Heart right ventricle (tissue), 16 donors: ENCODE data around the gene SEPTIN12. TPM values are rescaled to one million over a fixed set of nuclear protein-coding genes. Genes with fewer than 3 reads are reported as not detected.

Source experiments
- ATAC-seq, 8 donors: fragments of 200-7000 bp; cut with Tn5 transposase; one replicate each; pipeline ENCODE4 v1.9.1; 2020; ENCODE audit warnings: mild to moderate bottlenecking in 8 of 8, moderate library complexity in 8 of 8, moderate number of reproducible peaks in 1 of 8
- DNase-seq, 2 donors: peaks; one replicate each; pipeline ENCODE4 v3.0.0-alpha.2; 2020
- H3K27ac ChIP-seq, 10 donors: fragments of 200-600 bp; sonication (generic) in 2 of 10; one replicate each; pipeline versions ENCODE4 v1.5.0 to v1.8.0; 2020 to 2022; ENCODE audit warnings: mild to moderate bottlenecking in 3 of 10
- H3K27me3 ChIP-seq, 7 donors: fragments of 200-600 bp; one replicate each; pipeline ENCODE4 v1.8.0; 2021 to 2022; ENCODE audit warnings: mild to moderate bottlenecking in 2 of 7
- H3K36me3 ChIP-seq, 9 donors: fragments of 200-600 bp; sonication (generic) in 1 of 9; one replicate each; pipeline versions ENCODE4 v1.5.0 to v1.8.0; 2020 to 2022; ENCODE audit warnings: mild to moderate bottlenecking in 2 of 9
- H3K4me1 ChIP-seq, 9 donors: fragments of 200-600 bp; sonication (generic) in 1 of 9; one replicate each; pipeline versions ENCODE4 v1.5.0 to v1.8.0; 2020 to 2022; ENCODE audit warnings: mild to moderate bottlenecking in 4 of 9
- H3K4me3 ChIP-seq, 10 donors: fragments of 200-600 bp; sonication (generic) in 2 of 10; one replicate each; pipeline versions ENCODE4 v1.5.0 to v1.8.0; 2020 to 2022; ENCODE audit warnings: mild to moderate bottlenecking in 7 of 10, moderate library complexity in 2 of 10
- H3K9me3 ChIP-seq, 11 donors: fragments of 200-600 bp in 10 of 11; sonication (generic) in 2 of 11; one replicate each; pipeline versions ENCODE4 v1.5.0 to v1.8.0; 2013 to 2022; ENCODE audit warnings: mild to moderate bottlenecking in 2 of 11, control low read depth in 1 of 11, moderate library complexity in 1 of 11
- CTCF ChIP-seq, 9 donors: fragments of 200-600 bp; sonication (generic) in 2 of 9; IDR thresholded peaks; one replicate each; pipeline versions ENCODE4 v1.5.0 to v1.8.0; 2021 to 2022; ENCODE audit warnings: antibody characterized with exemption in 9 of 9, mild to moderate bottlenecking in 5 of 9, moderate library complexity in 1 of 9
- WGBS, 2 donors: extraction: QIAGEN DNeasy Blood & Tissue Kit; methylation state at CpG; one replicate each; pipeline ENCODE4 v1.1.7; 2013; ENCODE audit warnings: inconsistent platforms in 1 of 2; 5-methylcytosine and 5-hydroxymethylcytosine counted together
- intact Hi-C, 10 donors: fragments of 100-400 bp; cut with DNase I; formaldehyde crosslinking; loops; one replicate each; pipeline versions ENCODE4 v1.11.1 to v1.14.2; 2022
- polyA plus RNA-seq, 2 donors: library from polyadenylated mRNA; stranded (reverse); fragments of 200-250 nt; gene quantifications; one replicate each; pipeline ENCODE4 v1.2.3, GENCODE V29; 2013
- total RNA-seq, 10 donors: library from RNA; stranded (reverse); fragmentation: NEBNext Ultra II Directional in 3 of 10; extraction: Animal tissue kit (Norgen Biotek cat#: 25700) in 3 of 10; gene quantifications; one replicate each; pipeline versions ENCODE4 v1.2.1 to v1.2.4, GENCODE V29; 2021 to 2023
- donor health status: Arrhythmogenic right ventricular cardiomyopathy.
- donor health status: ischemic (EF 13 %, LVEDD 7.1; RV severe dilation, severe dysfunction).
- donor health status: healthy with polysubstance abuse.
- donor health status: DM: no; HTN: yes; CAD: no.
- donor health status: DM: no; HTN: no; CAD: no.
- donor health status: ischemic (EF 25% LVEDD 6.9; RV normal size, moderate dysfunction).
- donor health status: ischemic (EF 25% LVEDD 5.7; RV mildly dilated, moderate dysfunction).
- donor health status: healthy.
- donor health status: DM: yes; HTN: yes; CAD: no.
- donor health status: Ischemic cardiomyopathy.
- donor health status: ischemic (EF 35%, LVEDD 5.7; RV mildly dilated, moderate dysfunction).
- donor health status: nonischemic (EF 11% LVEDD 7.7; RV severe dilation, severe dysfunction).
- donor health status: DM: yes; HTN: yes; CAD: no.
- donor health status: PGD.
- donor health status: ischemic (EF 29% LVEDD 5.4; RV normal size, mild dysfunction).
- donor health status: nonischemic (EF 23%, LVEDD 6.1; RV moderate dilation, normal function).

SEPTIN12 gene
- total and polyA plus RNA-seq, 12 donors, result 1.3 TPM; not detected in 11

- ATAC-seq, result no peak
- Histone ChIP-seq H3K36me3 (peaks cover 0 to 62% (median 37%) of the 10 kb centered on the region in 9 donors), H3K4me3 (peak overlapping the region in 9 of 10 donors; percentile 64 to 95 (median 87)), H3K27ac (peak overlapping the region in 9 of 10 donors; percentile 79 to 96 (median 93)), H3K4me1 (peaks cover 0 to 51% (median 29%) of the 10 kb centered on the region in 9 donors), H3K9me3 (no peaks in the 10 kb centered on the region), H3K27me3 (no peaks in the 10 kb centered on the region)
- 57 to 62% methylated on average over 8 of the region's 8 CpGs for WGBS, 2 donors
- TF ChIP-seq CTCF (IDR thresholded peaks at IDR 0.05), result no peak
- no peak for DNase-seq
- intact Hi-C loops, result loop anchor here in 5 of 10 donors (2.0 to 10.0 kb wide), 5 partner anchors 36 to 154 kb away; partner anchors contain the start of genes GLYR1 (in 3 of the 5), UBN1 (in 3 of the 5), ZNF500 (in 3 of the 5) and SEC14L5 (in 1 of the 5)
These were observed 15.3 kb upstream of the SEPTIN12 start for GRCh38 chr16:4803401-4803844.

GRCh38 chr16:4802659-4803287, 14.6 kb upstream of the SEPTIN12 start:
- no peaks in the 10 kb centered on the region for H3K9me3 ChIP-seq
- intact Hi-C loops, result loop anchor here in 5 of 10 donors (2.0 to 10.0 kb wide), 5 partner anchors 35 to 155 kb away; partner anchors contain the start of genes GLYR1 (in 3 of the 5), UBN1 (in 3 of the 5), ZNF500 (in 3 of the 5) and SEC14L5 (in 1 of the 5)
- H3K27ac ChIP-seq, result peak overlapping the region; percentile 67 to 96 (median 92)
- H3K4me1 ChIP-seq, result peaks cover 0 to 51% (median 29%) of the 10 kb centered on the region in 9 donors
- TF ChIP-seq CTCF (IDR thresholded peaks at IDR 0.05), result peak in 7 of 9 donors; percentile 15 to 52 (median 32)
- peak overlapping the region; percentile 64 to 95 (median 84) for H3K4me3 ChIP-seq
- peaks cover 0 to 61% (median 37%) of the 10 kb centered on the region in 9 donors for H3K36me3 ChIP-seq
- peak; percentile 90 to 96 (median 92) for ATAC-seq
- peak; percentile 93 to 94 for DNase-seq
- H3K27me3 ChIP-seq, result no peaks in the 10 kb centered on the region
- WGBS, 2 donors, result 0% methylated on average over 58 to 59 of the region's 59 CpGs

- peak within 1 kb of the TSS; percentile 64 to 95 (median 84) for H3K4me3 ChIP-seq
- peaks cover 0 to 51% (median 29%) of the 10 kb centered on the region in 9 donors for H3K4me1 ChIP-seq
- WGBS, 2 donors, result 0% methylated on average over 45 to 70 of the region's 70 CpGs
- peaks cover 0 to 61% (median 39%) of the 10 kb centered on the region in 9 donors for H3K36me3 ChIP-seq
- peak; percentile 75 to 76 for DNase-seq
- ATAC-seq, result peak; percentile 29 to 74 (median 57)
- no peak for TF ChIP-seq CTCF (IDR thresholded peaks at IDR 0.05)
- intact Hi-C loops, result loop anchor here in 5 of 10 donors (2.0 to 10.0 kb wide), 5 partner anchors 35 to 155 kb away; partner anchors contain the start of genes GLYR1 (in 3 of the 5), UBN1 (in 3 of the 5), ZNF500 (in 3 of the 5) and SEC14L5 (in 1 of the 5)
- peak within 1 kb of the TSS; percentile 67 to 96 (median 92) for H3K27ac ChIP-seq
- no peaks in the 10 kb centered on the region for H3K27me3 ChIP-seq
- no peaks in the 10 kb centered on the region for H3K9me3 ChIP-seq
These were observed 14.0 kb upstream of the SEPTIN12 start, which contains the start of gene ROGDI for GRCh38 chr16:4801962-4802658. ROGDI (minus strand) TSS chr16:4802633; CDS start chr16:4802571, 62 bp downstream.
